ENCODE data around the gene PNMA8C.

GRCh38 chr19:46407856-46408663 is 20.7 kb downstream of the PNMA8C start:
- TF ChIP-seq ESRRG (CRISPR knock-in tag; IDR thresholded peaks at IDR 0.05), result no peak
- no peak for TF ChIP-seq ZFP30 (CRISPR knock-in tag; IDR thresholded peaks at IDR 0.05)
- TF ChIP-seq TSHZ2 (CRISPR knock-in tag; IDR thresholded peaks at IDR 0.05), result no peak
- TF ChIP-seq ZNF565 (CRISPR knock-in tag; conservative IDR thresholded peaks at IDR 0.05; ENCODE audit: low read depth), result no peak
- no peak for TF ChIP-seq ZNF70 (CRISPR knock-in tag; IDR thresholded peaks at IDR 0.05)
- no peak for TF ChIP-seq ISL1 (CRISPR knock-in tag; IDR thresholded peaks at IDR 0.05)

Measured in SK-N-SH treated with all-trans-retinoic acid at 6 μM for 48 hours (cell line).